HepG2 (cell line): ENCODE measurements around the gene SLC10A1. TPM values are rescaled to one million over a fixed set of nuclear protein-coding genes. Genes with fewer than 3 reads are reported as not detected.

Source experiments
- CREM ChIP-seq, 2 experiments: sonication (generic) in 1 of 2; formaldehyde crosslinking in 1 of 2; IDR thresholded peaks; 2 replicates each; pipeline versions ENCODE4 v1.4.0 to v1.6.1; 2016 to 2020; ENCODE audit warnings: antibody characterized with exemption in 1 of 2, mild to moderate bottlenecking in 1 of 2, missing genetic modification reagents in 1 of 2
- EP300 ChIP-seq, 3 experiments: sonication (generic) in 1 of 3; formaldehyde crosslinking in 1 of 3; IDR thresholded peaks; 2 replicates each; pipeline versions ENCODE4 v1.5.1 to v1.6.1; 2011 to 2020; ENCODE audit warnings: low read depth in 2 of 3, low read length in 2 of 3, borderline replicate concordance in 1 of 3, improper control_type of control experiment in 1 of 3, mild to moderate bottlenecking in 1 of 3, missing genetic modification reagents in 1 of 3, moderate library complexity in 1 of 3
- GTF3A ChIP-seq: sonication (generic); formaldehyde crosslinking; conservative IDR thresholded peaks from 2 replicates; pipeline ENCODE4 v1.4.0; 2020; ENCODE audit warnings: mild to moderate bottlenecking, missing genetic modification reagents
- HNRNPL ChIP-seq: fragments of 200-400 bp; formaldehyde crosslinking; IDR thresholded peaks from 2 replicates; pipeline ENCODE4 v1.6.1; 2017; ENCODE audit warnings: mild to moderate bottlenecking, low read depth, low read length
- ISL2 ChIP-seq: sonication (generic); formaldehyde crosslinking; IDR thresholded peaks from 2 replicates; pipeline ENCODE4 v1.5.0; 2020; ENCODE audit warnings: missing genetic modification reagents
- JUNB ChIP-seq: sonication (generic); formaldehyde crosslinking; IDR thresholded peaks from 2 replicates; pipeline ENCODE4 v1.8.0; 2022; ENCODE audit warnings: missing genetic modification reagents, mild to moderate bottlenecking, borderline replicate concordance
- KAT8 ChIP-seq: IDR thresholded peaks from 2 replicates; pipeline ENCODE4 v1.6.1; 2016; ENCODE audit warnings: missing genetic modification reagents, missing compliant biosample characterization
- KDM3A ChIP-seq: IDR thresholded peaks from 2 replicates; pipeline ENCODE4 v1.6.1; 2018; ENCODE audit warnings: low read depth, missing compliant biosample characterization
- MEIS2 ChIP-seq: sonication (generic); formaldehyde crosslinking; IDR thresholded peaks from 2 replicates; pipeline ENCODE4 v1.9.0; 2021; ENCODE audit warnings: mild to moderate bottlenecking, missing genetic modification reagents
- NR2C2 ChIP-seq: sonication (generic); formaldehyde crosslinking; IDR thresholded peaks from 2 replicates; pipeline ENCODE4 v1.4.0; 2020; ENCODE audit warnings: missing genetic modification reagents, mild to moderate bottlenecking, moderate library complexity, borderline replicate concordance
- PHF21A ChIP-seq: sonication (generic); formaldehyde crosslinking; IDR thresholded peaks from 2 replicates; pipeline ENCODE4 v1.5.0; 2020; ENCODE audit warnings: mild to moderate bottlenecking, missing genetic modification reagents
- PLRG1 ChIP-seq: fragments of 450-650 bp; conservative IDR thresholded peaks from 2 replicates; pipeline ENCODE4 v1.6.1; 2016
- SNAPC2 ChIP-seq: sonication (generic); formaldehyde crosslinking; IDR thresholded peaks from 2 replicates; pipeline ENCODE4 v1.8.1; 2022; ENCODE audit warnings: mild to moderate bottlenecking, missing genetic modification reagents
- ZNF660 ChIP-seq: sonication (generic); formaldehyde crosslinking; IDR thresholded peaks from 2 replicates; pipeline ENCODE4 v1.5.1; 2020; ENCODE audit warnings: mild to moderate bottlenecking, low read depth, missing genetic modification reagents, borderline replicate concordance
- ZNF703 ChIP-seq: sonication (generic); formaldehyde crosslinking; IDR thresholded peaks from 2 replicates; pipeline ENCODE4 v1.5.1; 2020; ENCODE audit warnings: missing genetic modification reagents, mild to moderate bottlenecking, moderate library complexity, borderline replicate concordance
- ZNF704 ChIP-seq: sonication (generic); formaldehyde crosslinking; IDR thresholded peaks from 2 replicates; pipeline ENCODE4 v1.8.1; 2023; ENCODE audit warnings: mild to moderate bottlenecking, inconsistent platforms, moderate library complexity, missing genetic modification reagents, borderline replicate concordance
- ZNF740 ChIP-seq: sonication (generic); formaldehyde crosslinking; IDR thresholded peaks from 2 replicates; pipeline ENCODE4 v1.4.0; 2020; ENCODE audit warnings: missing genetic modification reagents
- ZNF746 ChIP-seq: sonication (generic); formaldehyde crosslinking; IDR thresholded peaks from 2 replicates; pipeline ENCODE4 v1.8.0; 2022; ENCODE audit warnings: mild to moderate bottlenecking, missing genetic modification reagents
- ZSCAN5A ChIP-seq: sonication (generic); formaldehyde crosslinking; IDR thresholded peaks from 2 replicates; pipeline ENCODE4 v1.8.0; 2022; ENCODE audit warnings: mild to moderate bottlenecking, missing genetic modification reagents, borderline replicate concordance
- polyA plus RNA-seq, 8 experiments: library from polyadenylated mRNA; depleted of rRNA in 3 of 8; stranded (reverse) in 7 of 8; unstranded in 1 of 8; fragments of >200 nt; fragmentation: Illumina TruSeq in 4 of 8; extraction: Trizol in 4 of 8; gene quantifications; 2 replicates each; pipeline versions ENCODE4 v1.2.1 to v1.2.3, GENCODE V29; 2011 to 2016; ENCODE audit warnings: low read depth in 4 of 8, missing spikeins in 1 of 8, mixed read lengths in 1 of 8; ENCODE audit not compliant: insufficient read depth in 1 of 8
- total RNA-seq, 5 experiments: library from RNA; depleted of rRNA; stranded (reverse); fragments of >200 nt; fragmentation: Illumina TruSeq; extraction: Trizol; gene quantifications; 2 replicates each; pipeline ENCODE4 v1.2.3, GENCODE V29; 2016; ENCODE audit warnings: low read depth in 1 of 5
- TF ChIP-seq, protein P1 (sequence below): IDR thresholded peaks from 2 replicates; pipeline ENCODE4 v1.6.1; 2016; ENCODE audit warnings: low read depth, missing genetic modification reagents, missing compliant biosample characterization
- TF ChIP-seq, protein P2 (sequence below): IDR thresholded peaks from 2 replicates; pipeline ENCODE4 v1.6.1; 2016

SLC10A1 gene
- total and polyA plus RNA-seq, 2 of the 13 experiments (the other 11 are each of a cell fraction or from before 2014, with no cell fraction given) = 0.17 TPM; not detected in 1

DNA sequence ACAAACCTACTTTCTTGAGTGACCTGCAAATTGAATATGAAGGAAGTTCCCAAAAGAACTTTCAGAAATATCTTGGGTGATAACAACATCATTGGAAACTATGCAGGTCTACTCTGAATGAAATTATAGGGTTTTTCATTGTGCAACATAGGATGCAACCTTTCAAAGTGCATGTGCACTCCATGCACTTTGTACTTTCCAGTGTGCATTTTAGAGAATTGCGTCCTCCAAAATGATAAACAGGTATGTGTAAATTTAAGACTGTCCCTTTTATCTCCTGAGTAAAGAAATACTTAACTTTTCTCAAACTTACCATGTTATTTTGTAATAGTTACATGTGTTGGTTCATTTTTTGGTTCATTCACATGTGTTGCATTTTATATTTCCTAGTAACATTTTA, 16.9 kb downstream of the SLC10A1 start (continued):
- TF ChIP-seq SNAPC2 = no peak
- TF ChIP-seq ZSCAN5A (CRISPR knock-in tag) = no peak
- TF ChIP-seq ZNF703 (CRISPR knock-in tag) = no peak
- TF ChIP-seq ZNF704 = no peak
- no peak for TF ChIP-seq PLRG1
- TF ChIP-seq, protein P1, sequence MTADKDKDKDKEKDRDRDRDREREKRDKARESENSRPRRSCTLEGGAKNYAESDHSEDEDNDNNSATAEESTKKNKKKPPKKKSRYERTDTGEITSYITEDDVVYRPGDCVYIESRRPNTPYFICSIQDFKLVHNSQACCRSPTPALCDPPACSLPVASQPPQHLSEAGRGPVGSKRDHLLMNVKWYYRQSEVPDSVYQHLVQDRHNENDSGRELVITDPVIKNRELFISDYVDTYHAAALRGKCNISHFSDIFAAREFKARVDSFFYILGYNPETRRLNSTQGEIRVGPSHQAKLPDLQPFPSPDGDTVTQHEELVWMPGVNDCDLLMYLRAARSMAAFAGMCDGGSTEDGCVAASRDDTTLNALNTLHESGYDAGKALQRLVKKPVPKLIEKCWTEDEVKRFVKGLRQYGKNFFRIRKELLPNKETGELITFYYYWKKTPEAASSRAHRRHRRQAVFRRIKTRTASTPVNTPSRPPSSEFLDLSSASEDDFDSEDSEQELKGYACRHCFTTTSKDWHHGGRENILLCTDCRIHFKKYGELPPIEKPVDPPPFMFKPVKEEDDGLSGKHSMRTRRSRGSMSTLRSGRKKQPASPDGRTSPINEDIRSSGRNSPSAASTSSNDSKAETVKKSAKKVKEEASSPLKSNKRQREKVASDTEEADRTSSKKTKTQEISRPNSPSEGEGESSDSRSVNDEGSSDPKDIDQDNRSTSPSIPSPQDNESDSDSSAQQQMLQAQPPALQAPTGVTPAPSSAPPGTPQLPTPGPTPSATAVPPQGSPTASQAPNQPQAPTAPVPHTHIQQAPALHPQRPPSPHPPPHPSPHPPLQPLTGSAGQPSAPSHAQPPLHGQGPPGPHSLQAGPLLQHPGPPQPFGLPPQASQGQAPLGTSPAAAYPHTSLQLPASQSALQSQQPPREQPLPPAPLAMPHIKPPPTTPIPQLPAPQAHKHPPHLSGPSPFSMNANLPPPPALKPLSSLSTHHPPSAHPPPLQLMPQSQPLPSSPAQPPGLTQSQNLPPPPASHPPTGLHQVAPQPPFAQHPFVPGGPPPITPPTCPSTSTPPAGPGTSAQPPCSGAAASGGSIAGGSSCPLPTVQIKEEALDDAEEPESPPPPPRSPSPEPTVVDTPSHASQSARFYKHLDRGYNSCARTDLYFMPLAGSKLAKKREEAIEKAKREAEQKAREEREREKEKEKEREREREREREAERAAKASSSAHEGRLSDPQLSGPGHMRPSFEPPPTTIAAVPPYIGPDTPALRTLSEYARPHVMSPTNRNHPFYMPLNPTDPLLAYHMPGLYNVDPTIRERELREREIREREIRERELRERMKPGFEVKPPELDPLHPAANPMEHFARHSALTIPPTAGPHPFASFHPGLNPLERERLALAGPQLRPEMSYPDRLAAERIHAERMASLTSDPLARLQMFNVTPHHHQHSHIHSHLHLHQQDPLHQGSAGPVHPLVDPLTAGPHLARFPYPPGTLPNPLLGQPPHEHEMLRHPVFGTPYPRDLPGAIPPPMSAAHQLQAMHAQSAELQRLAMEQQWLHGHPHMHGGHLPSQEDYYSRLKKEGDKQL (CRISPR knock-in tag) = no peak
- TF ChIP-seq, protein P2, sequence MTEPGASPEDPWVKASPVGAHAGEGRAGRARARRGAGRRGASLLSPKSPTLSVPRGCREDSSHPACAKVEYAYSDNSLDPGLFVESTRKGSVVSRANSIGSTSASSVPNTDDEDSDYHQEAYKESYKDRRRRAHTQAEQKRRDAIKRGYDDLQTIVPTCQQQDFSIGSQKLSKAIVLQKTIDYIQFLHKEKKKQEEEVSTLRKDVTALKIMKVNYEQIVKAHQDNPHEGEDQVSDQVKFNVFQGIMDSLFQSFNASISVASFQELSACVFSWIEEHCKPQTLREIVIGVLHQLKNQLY (CRISPR knock-in tag) = peak; percentile 16; the same call in 1 of the 2 replicates
- no peak for TF ChIP-seq MEIS2 (CRISPR knock-in tag)
- no peak for TF ChIP-seq JUNB
- no peak for TF ChIP-seq PHF21A (CRISPR knock-in tag)
- 0 out of 2 replicates have a peak, but pooled peaks have one; percentile 17 for TF ChIP-seq ISL2 (CRISPR knock-in tag)
- TF ChIP-seq ZNF740 = no peak
- no peak for TF ChIP-seq NR2C2 (CRISPR knock-in tag)
- no peak for TF ChIP-seq KDM3A
- peak; percentile 42; the same call in 1 of the 2 replicates for TF ChIP-seq CREM (IDR thresholded peaks at IDR 0.05)
- TF ChIP-seq CREM (CRISPR knock-in tag; IDR thresholded peaks at IDR 0.05) = no peak
- TF ChIP-seq HNRNPL = no peak
- no peak for TF ChIP-seq GTF3A (CRISPR knock-in tag)
- TF ChIP-seq ZNF660 (CRISPR knock-in tag) = no peak
- peak in 1 of 2 experiments; percentile 46; a peak in 1 of 4 replicates for TF ChIP-seq EP300 (IDR thresholded peaks at IDR 0.05; ENCODE audit: low read depth in 2 of 2, low read length in 2 of 2)
- no peak for TF ChIP-seq EP300 (CRISPR knock-in tag; IDR thresholded peaks at IDR 0.05; ENCODE audit: borderline replicate concordance)
- TF ChIP-seq KAT8 (CRISPR knock-in tag) = no peak
- no peak for TF ChIP-seq ZNF746
